Activated CD4-positive, alpha-beta T cell treated with anti-CD3 and anti-CD28 coated beads for 36 hours (primary cell): ENCODE data around the gene HCCS. TPM values are rescaled to one million over a fixed set of nuclear protein-coding genes. Genes with fewer than 3 reads are reported as not detected.

Experiments used
- ATAC-seq: fragments of 200-7000 bp; cut with Tn5 transposase; one replicate; pipeline ENCODE4 v1.10.0; 2021; ENCODE audit warnings: mild to moderate bottlenecking, moderate library complexity
- CTCF ChIA-PET: fragments of 350-600 bp; sonication (Branson Sonifier 250); formaldehyde crosslinking; loops from one replicate; lab custom pipeline; 2021; ENCODE audit warnings: antibody characterized with exemption; lab: Charles Lee
- POLR2A ChIA-PET: fragments of 350-600 bp; sonication (Branson Sonifier 250); formaldehyde crosslinking; loops from one replicate; lab custom pipeline; 2021; ENCODE audit warnings: antibody characterized with exemption, inconsistent platforms; lab: Charles Lee
- DNase-seq: peaks from one replicate; pipeline ENCODE4 v3.0.0-alpha.2; 2020
- H3K27ac Mint-ChIP-seq: one replicate; pipeline ENCODE4 v1.8.0; 2021; ENCODE audit warnings: mixed read lengths
- H3K27me3 Mint-ChIP-seq: one replicate; pipeline ENCODE4 v1.8.0; 2021; ENCODE audit warnings: mixed read lengths
- H3K36me3 Mint-ChIP-seq: one replicate; pipeline ENCODE4 v1.8.0; 2021; ENCODE audit warnings: low read depth, mixed read lengths
- H3K4me1 Mint-ChIP-seq: one replicate; pipeline ENCODE4 v1.8.0; 2021; ENCODE audit warnings: mixed read lengths
- H3K4me3 Mint-ChIP-seq: one replicate; pipeline ENCODE4 v1.8.0; 2021; ENCODE audit warnings: mild to moderate bottlenecking, moderate library complexity, mixed read lengths
- H3K9me3 Mint-ChIP-seq: one replicate; pipeline ENCODE4 v1.8.0; 2021; ENCODE audit warnings: low read depth, mixed read lengths
- intact Hi-C, 2 experiments: fragments of 100-400 bp; cut with DNase I in 1 of 2; cut with micrococcal nuclease in 1 of 2; formaldehyde crosslinking; loops; one replicate each; pipeline versions ENCODE4 v1.14.2 to v1.15.1; 2022 to 2024; cut with DNase I, micrococcal nuclease
- total RNA-seq, 2 experiments: library from RNA; stranded (reverse); gene quantifications; one replicate each; pipeline ENCODE4 v1.2.3, GENCODE V29; 2021

The HCCS gene
- total RNA-seq, 2 experiments from 2014 or later = 24.4 to 24.7 TPM

- ChIA-PET POLR2A (no interaction called here), CTCF (no interaction called here)
- Mint-ChIP-seq H3K4me1 (no peaks in the 10 kb centered on the region), H3K9me3 (no peaks in the 10 kb centered on the region), H3K27me3 (no peaks in the 10 kb centered on the region), H3K4me3 (no peak overlapping the region), H3K36me3 (peaks cover 26% of the 10 kb centered on the region), H3K27ac (no peak overlapping the region)
- ATAC-seq (no peak), DNase-seq (no peak)
- intact Hi-C loops = no loop called here
These were observed 13.0 kb downstream of the HCCS start for GRCh38 chrX:11124112-11124511.

GRCh38 chrX:11125060-11125459 is 13.9 kb downstream of the HCCS start:
- no peak for DNase-seq
- intact Hi-C loops = no loop called here
- Mint-ChIP-seq H3K36me3 (peaks cover 21% of the 10 kb centered on the region), H3K9me3 (no peaks in the 10 kb centered on the region), H3K4me1 (no peaks in the 10 kb centered on the region), H3K27me3 (no peaks in the 10 kb centered on the region), H3K4me3 (no peak overlapping the region), H3K27ac (no peak overlapping the region)
- ChIA-PET POLR2A (no interaction called here), CTCF (no interaction called here)
- ATAC-seq = no peak

GRCh38 chrX:11129534-11130105 is 18.5 kb downstream of the HCCS start:
- Mint-ChIP-seq H3K9me3 (no peaks in the 10 kb centered on the region), H3K4me1 (no peaks in the 10 kb centered on the region), H3K27me3 (no peaks in the 10 kb centered on the region), H3K4me3 (no peak overlapping the region), H3K36me3 (no peaks in the 10 kb centered on the region), H3K27ac (no peak overlapping the region)
- ATAC-seq (no peak), DNase-seq (no peak)
- intact Hi-C loops = no loop called here
- ChIA-PET CTCF (no interaction called here), POLR2A (no interaction called here)

- no peaks in the 10 kb centered on the region for H3K9me3 Mint-ChIP-seq
- ATAC-seq (no peak), DNase-seq (no peak)
- CTCF ChIA-PET = no interaction called here
- POLR2A ChIA-PET = no interaction called here
- intact Hi-C loops = no loop called here
- H3K27me3 Mint-ChIP-seq = no peaks in the 10 kb centered on the region
- no peak overlapping the region for H3K27ac Mint-ChIP-seq
- H3K4me1 Mint-ChIP-seq = no peaks in the 10 kb centered on the region
- no peak overlapping the region for H3K4me3 Mint-ChIP-seq
- no peaks in the 10 kb centered on the region for H3K36me3 Mint-ChIP-seq
These were observed 19.0 kb downstream of the HCCS start for GRCh38 chrX:11130136-11130535.

- intact Hi-C loops = no loop called here
- no peak for ATAC-seq
- Mint-ChIP-seq H3K4me3 (no peak overlapping the region), H3K27ac (no peak overlapping the region), H3K9me3 (no peaks in the 10 kb centered on the region), H3K4me1 (no peaks in the 10 kb centered on the region), H3K27me3 (no peaks in the 10 kb centered on the region), H3K36me3 (no peaks in the 10 kb centered on the region)
- ChIA-PET CTCF (no interaction called here), POLR2A (no interaction called here)
- DNase-seq = no peak
These were observed 20.0 kb downstream of the HCCS start for GRCh38 chrX:11131146-11131545.

GRCh38 chrX:11135564-11136185 is 24.5 kb downstream of the HCCS start:
- H3K36me3 Mint-ChIP-seq = no peaks in the 10 kb centered on the region
- no peak overlapping the region for H3K4me3 Mint-ChIP-seq
- ChIA-PET CTCF (interaction anchor here (0.7 to 2.6 kb wide), 3 partner anchors 8 to 945 kb away, joined by 3 to 10 read pairs (median 4); no protein-coding TSS in a partner anchor), POLR2A (no interaction called here)
- no peaks in the 10 kb centered on the region for H3K27me3 Mint-ChIP-seq
- H3K9me3 Mint-ChIP-seq = no peaks in the 10 kb centered on the region
- intact Hi-C loops = loop anchor here in 1 of 2 experiments (5.0 kb wide), 2 partner anchors 303 to 413 kb away; no protein-coding TSS in a partner anchor
- ATAC-seq (no peak), DNase-seq (no peak)
- no peak overlapping the region for H3K27ac Mint-ChIP-seq
- no peaks in the 10 kb centered on the region for H3K4me1 Mint-ChIP-seq

GRCh38 chrX:11137543-11138139 is 26.5 kb downstream of the HCCS start:
- CTCF ChIA-PET = interaction anchor here (0.7 kb wide), 1 partner anchor 1589 kb away, joined by 3 read pairs; no protein-coding TSS in a partner anchor
- no peak overlapping the region for H3K4me3 Mint-ChIP-seq
- no peaks in the 10 kb centered on the region for H3K9me3 Mint-ChIP-seq
- POLR2A ChIA-PET = no interaction called here
- DNase-seq = no peak
- no peaks in the 10 kb centered on the region for H3K36me3 Mint-ChIP-seq
- ATAC-seq = no peak
- no peak overlapping the region for H3K27ac Mint-ChIP-seq
- no peaks in the 10 kb centered on the region for H3K4me1 Mint-ChIP-seq
- intact Hi-C loops = loop anchor here in 1 of 2 experiments (1.0 to 5.0 kb wide), 3 partner anchors 305 to 948 kb away; no protein-coding TSS in a partner anchor
- no peaks in the 10 kb centered on the region for H3K27me3 Mint-ChIP-seq

GRCh38 chrX:11138498-11139390 is 27.6 kb downstream of the HCCS start:
- no peaks in the 10 kb centered on the region for H3K27me3 Mint-ChIP-seq
- H3K36me3 Mint-ChIP-seq = no peaks in the 10 kb centered on the region
- H3K9me3 Mint-ChIP-seq = no peaks in the 10 kb centered on the region
- ATAC-seq = no peak
- intact Hi-C loops = loop anchor here in 1 of 2 experiments (5.0 kb wide), 2 partner anchors 306 to 416 kb away; no protein-coding TSS in a partner anchor
- H3K4me3 Mint-ChIP-seq = no peak overlapping the region
- ChIA-PET CTCF (no interaction called here), POLR2A (no interaction called here)
- H3K27ac Mint-ChIP-seq = no peak overlapping the region
- H3K4me1 Mint-ChIP-seq = no peaks in the 10 kb centered on the region
- DNase-seq = no peak

- DNase-seq (peak; percentile 57), ATAC-seq (peak; percentile 75)
- Mint-ChIP-seq H3K27ac (no peak overlapping the region), H3K4me1 (peaks cover 2% of the 10 kb centered on the region), H3K27me3 (peaks cover 2% of the 10 kb centered on the region), H3K36me3 (no peaks in the 10 kb centered on the region), H3K4me3 (no peak overlapping the region), H3K9me3 (no peaks in the 10 kb centered on the region)
- ChIA-PET CTCF (interaction anchor here (0.9 to 1.1 kb wide), 3 partner anchors 11 to 954 kb away, joined by 3 read pairs; no protein-coding TSS in a partner anchor), POLR2A (no interaction called here)
- intact Hi-C loops = loop anchor here (1.0 to 10.0 kb wide), 3 partner anchors 387 to 581 kb away; no protein-coding TSS in a partner anchor
These were observed 33.0 kb downstream of the HCCS start for GRCh38 chrX:11143931-11144678.

GRCh38 chrX:11146411-11146810 is 35.3 kb downstream of the HCCS start:
- H3K4me3 Mint-ChIP-seq = no peak overlapping the region
- intact Hi-C loops = loop anchor here in 1 of 2 experiments (5.0 to 10.0 kb wide), 2 partner anchors 578 to 626 kb away; no protein-coding TSS in a partner anchor
- peaks cover 2% of the 10 kb centered on the region for H3K4me1 Mint-ChIP-seq
- no peak for ATAC-seq
- POLR2A ChIA-PET = no interaction called here
- H3K27ac Mint-ChIP-seq = no peak overlapping the region
- DNase-seq = no peak
- CTCF ChIA-PET = no interaction called here
- peaks cover 2% of the 10 kb centered on the region for H3K27me3 Mint-ChIP-seq
- no peaks in the 10 kb centered on the region for H3K9me3 Mint-ChIP-seq
- H3K36me3 Mint-ChIP-seq = no peaks in the 10 kb centered on the region
